H1 (cell line): Measurements from ENCODE around the gene TIMP3. TPM values are rescaled to one million over a fixed set of nuclear protein-coding genes. Genes with fewer than 3 reads are reported as not detected.

Experiments used
- PHF8 ChIP-seq: fragments of 200-600 bp; sonication (generic); conservative IDR thresholded peaks from 2 replicates; pipeline ENCODE4 v1.7.1; 2012; ENCODE audit warnings: low read depth, mild to moderate bottlenecking, inconsistent platforms, low read length, moderate library complexity
- polyA plus RNA-seq, 7 experiments: library from polyadenylated mRNA; depleted of rRNA in 3 of 7; stranded (reverse) in 5 of 7; unstranded in 2 of 7; fragments of >200 nt in 5 of 7; fragments of 200-250 nt in 2 of 7; gene quantifications; 1 replicate in 5 of 7; 2 replicates in 1 of 7; 4 replicates in 1 of 7; pipeline versions ENCODE4 v1.2.1 to v1.2.3, GENCODE V29; 2011 to 2013; ENCODE audit warnings: missing spikeins in 2 of 7, mixed read lengths in 2 of 7
- total RNA-seq: library from RNA; stranded (reverse); fragmentation: NEBNext Ultra II Directional; extraction: Animal tissue kit (Norgen Biotek cat#: 25700); gene quantifications from 2 replicates; pipeline ENCODE4 v1.2.1, GENCODE V29; 2021

TIMP3 gene
- total and polyA plus RNA-seq, 2 of the 8 experiments (the other 6 are each of a cell fraction or from before 2014, with no cell fraction given), result 1.3 to 4.7 TPM

GRCh38 chr22:32879550-32879949 lies 78.0 kb downstream of the TIMP3 start (continued):
- no peak for TF ChIP-seq PHF8
